HG03439 (cell line): ENCODE measurements around the gene SHQ1.
"Not testable (repeated sequence)": the region's sequence is repeated elsewhere in the genome, so short reads cannot be mapped to it uniquely, and the experiment has no call there.

Experiments used
- ATAC-seq: cut with Tn5 transposase; IDR thresholded peaks from one replicate; pipeline ENCODE4 v1.9.1; 2021; ENCODE audit warnings: mild to moderate bottlenecking, moderate library complexity; ENCODE audit not compliant: unreplicated experiment

Gene SHQ1

DNA sequence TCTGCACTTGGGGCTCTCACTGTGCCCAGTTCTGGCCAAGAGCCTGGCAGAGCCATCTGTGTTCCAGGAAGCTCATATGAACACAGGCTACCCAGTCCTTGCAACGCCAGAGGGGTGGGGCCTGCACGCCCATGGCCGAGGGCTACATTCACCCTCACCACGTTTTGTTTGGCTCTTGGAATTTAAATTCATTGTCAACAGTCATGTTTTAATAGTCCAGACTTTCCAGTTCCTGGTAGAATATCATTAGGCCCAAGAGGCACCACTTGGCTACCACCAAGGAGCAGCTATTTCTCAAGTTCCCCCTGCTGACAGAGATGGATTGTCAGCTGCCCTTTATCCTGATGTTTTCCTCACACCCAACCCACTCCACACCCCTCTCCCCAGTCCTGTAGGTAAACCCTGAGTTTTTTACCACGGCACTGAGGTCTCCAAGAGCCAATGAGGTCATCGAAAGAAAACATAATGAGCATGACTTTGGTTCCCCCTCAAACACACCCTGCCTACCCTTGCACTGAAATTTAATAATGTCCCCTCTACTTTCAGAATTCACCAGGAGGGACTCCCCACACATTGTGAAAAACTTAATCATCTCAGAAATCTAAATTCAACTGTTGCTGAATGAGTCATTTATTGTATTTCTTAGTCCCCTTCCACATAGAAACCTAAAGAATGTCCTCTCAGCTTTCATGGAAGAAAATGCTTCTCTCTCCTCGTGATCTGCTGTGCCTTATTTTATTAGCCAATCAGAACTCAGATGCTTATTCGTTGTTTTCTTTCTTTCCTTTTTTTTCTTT, 125.1 kb downstream of the SHQ1 start:
- no peak for ATAC-seq

DNA sequence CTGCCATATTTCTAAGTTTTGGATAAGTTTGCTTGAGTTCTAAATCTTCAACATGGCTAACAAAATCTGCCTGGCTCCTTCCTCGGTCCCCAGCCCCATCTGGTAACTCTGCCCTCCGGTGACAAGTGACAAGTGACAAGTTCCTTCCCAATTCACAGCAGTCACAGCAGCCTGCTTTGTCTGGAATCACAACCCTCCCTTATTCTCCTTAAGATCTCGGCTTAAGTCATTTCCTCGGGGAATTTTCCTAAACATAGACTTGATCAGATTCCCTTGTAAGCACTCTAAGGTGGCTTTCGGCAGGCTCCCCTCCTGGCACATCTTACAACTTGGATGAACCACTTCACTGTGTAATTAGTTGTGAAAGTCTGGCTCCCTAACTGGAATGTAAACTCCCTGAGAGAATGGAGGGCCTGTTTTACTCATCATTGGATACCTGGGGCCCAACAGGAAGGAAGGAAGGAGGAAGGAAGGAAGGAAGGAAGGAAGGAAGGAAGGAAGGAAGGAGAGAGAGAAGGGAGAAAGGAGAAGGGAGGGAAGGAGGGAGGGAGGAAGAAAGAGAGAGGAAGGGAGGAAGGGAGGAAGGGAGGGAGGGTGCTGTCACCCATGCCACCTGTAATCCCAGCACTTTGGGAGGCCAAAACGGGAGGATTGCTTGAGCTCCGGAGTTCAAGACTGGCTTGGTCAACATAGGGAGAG, 126.4 kb downstream of the SHQ1 start:
- ATAC-seq: no peak

DNA sequence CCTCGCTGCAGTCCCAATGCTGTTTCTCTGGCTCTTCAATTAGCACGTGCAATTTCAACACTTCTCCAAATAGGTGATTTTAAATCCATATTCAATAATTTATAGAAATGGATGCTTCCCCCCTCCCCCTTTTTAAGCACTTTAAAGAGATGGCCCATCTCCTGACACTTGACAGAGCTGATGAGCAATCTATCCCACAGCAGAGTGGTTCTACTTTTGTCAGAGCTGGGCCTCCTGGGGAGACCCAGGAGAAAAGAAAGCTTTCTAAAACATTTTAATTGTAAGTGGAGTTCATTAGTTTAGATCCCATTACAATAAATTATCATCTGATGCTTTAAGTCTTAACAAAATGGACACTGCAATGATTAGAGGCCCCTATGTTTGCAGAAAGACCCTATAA, 127.7 kb downstream of the SHQ1 start:
- no peak for ATAC-seq

DNA sequence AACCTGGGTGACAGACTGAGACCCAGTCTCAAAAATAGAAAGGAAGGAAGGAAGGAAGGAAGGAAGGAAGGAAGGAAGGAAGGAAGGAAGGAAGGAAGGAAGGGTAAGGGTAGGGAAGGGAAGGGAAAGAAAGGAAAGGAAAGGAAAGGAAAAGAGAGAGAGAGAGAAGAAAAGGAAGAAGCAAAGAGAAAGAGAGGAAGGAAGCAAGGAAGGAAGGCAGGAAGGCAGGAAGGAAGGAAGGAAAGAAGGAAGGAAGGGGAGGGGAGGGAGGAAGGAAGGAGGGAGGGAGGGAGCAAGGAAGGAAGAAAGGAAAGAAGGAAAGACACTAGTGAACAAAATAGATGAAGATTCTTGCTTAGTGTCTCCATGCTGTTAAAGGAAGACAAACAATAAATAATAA, 129.1 kb downstream of the SHQ1 start:
- ATAC-seq: no peak

DNA sequence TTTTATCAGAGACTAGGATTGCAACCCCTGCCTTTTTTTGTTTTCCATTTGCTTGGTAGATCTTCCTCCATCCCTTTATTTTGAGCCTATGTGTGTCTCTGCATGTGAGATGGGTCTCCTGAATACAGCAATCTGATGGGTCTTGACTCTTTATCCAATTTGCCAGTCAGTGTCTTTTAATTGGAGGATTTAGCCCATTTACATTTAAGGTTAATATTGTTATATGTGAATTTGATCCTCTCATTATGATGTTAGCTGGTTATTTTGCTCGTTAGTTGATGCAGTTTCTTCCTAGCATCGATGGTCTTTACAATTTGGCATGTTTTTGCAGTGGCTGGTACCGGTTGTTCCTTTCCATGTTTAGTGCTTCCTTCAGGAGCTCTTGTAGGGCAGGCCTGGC, 134.1 kb downstream of the SHQ1 start:
- ATAC-seq: not testable (repeated sequence)

DNA sequence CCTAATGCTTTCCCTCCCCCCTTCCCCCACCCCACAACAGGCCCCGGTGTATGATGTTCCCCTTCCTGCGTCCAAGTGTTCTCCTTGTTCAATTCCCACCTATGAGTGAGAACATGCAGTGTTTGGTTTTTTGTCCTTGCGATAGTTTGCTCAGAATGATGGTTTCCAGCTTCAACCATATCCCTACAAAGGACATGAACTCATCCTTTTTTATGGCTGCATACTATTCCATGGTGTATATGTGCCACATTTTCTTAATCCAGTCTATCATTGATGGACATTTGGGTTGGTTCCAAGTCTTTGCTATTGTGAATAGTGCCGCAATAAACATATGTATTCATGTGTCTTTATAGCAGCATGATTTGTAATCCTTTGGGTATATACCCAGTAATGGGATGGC, 137.8 kb downstream of the SHQ1 start:
- ATAC-seq: not testable (repeated sequence)

DNA sequence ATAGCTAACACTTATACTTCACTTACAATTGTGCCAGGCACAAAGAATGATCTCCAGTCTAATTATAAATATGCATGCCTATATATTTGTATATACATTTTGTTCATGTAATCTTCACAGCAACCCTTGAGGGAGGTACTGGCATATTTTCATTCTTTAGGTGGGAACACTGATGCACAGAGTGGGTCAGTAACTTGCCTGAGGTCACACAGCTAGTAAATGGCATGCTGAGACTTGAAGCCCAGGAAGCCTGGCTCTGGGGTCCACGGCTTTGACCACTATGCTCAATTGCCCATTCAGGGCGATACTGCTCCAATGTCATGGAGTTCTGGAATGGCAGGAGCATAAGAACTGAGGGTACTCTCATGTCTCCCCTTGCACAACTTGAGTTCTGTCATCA, 139.8 kb downstream of the SHQ1 start:
- ATAC-seq: no peak

DNA sequence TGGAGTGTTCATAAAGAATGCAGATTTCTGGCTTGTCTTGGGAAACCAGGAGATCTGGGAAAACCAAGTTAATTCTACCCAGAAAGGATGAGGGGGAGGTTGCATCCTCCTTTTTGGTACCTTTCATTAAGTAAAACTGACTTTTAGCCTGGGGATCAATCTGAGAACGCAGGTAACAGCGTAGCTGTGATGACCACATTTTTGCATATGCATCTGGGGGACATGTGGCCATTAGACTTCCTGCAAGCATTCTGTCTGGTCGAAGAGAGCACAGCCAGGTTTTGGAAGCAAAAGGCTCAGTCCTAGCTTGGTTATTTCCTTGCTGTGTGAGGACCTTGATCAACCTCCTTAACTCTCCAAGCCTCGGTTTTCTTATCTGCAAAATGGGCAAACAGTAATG, 145.2 kb downstream of the SHQ1 start:
- ATAC-seq: no peak

DNA sequence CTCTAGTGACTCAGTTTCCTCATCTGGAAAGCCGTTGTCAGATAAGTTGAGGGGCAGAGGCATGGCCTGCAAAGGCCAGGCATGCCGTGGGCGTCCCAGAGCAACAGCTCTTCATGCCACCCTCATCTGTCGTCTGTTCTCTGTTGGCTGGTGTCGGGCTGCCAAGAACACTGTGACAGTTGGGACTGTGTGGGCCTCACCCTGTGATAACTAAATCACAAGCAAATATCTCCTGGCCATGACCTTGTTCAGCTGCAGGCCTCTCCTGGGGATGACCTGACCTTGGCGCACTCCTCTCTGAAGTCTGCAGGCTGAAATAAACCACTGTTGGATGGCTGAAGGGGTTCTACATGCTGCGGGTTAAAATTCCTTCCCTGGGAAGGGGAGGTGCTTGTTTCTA, 145.9 kb downstream of the SHQ1 start:
- ATAC-seq: no peak

DNA sequence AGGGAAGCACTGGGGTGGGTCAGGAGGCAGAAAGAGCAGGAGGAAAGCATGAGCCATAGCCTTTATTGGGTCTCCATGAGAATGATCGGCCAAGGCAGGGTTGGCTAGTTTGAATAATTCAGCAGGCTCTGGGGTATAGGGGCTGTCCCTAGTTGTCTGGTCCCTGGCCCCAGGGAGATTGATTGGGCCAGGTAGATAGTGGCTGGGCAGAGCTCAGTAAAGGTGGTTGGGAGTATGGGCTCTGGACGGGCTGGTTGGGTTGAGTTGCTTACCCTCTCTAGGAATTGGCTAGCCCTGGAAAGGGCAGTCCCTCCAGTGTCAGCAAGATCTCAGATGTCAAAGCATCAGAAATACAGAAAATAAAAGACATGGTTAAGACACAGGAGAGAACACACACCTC, 148.1 kb downstream of the SHQ1 start:
- no peak for ATAC-seq

DNA sequence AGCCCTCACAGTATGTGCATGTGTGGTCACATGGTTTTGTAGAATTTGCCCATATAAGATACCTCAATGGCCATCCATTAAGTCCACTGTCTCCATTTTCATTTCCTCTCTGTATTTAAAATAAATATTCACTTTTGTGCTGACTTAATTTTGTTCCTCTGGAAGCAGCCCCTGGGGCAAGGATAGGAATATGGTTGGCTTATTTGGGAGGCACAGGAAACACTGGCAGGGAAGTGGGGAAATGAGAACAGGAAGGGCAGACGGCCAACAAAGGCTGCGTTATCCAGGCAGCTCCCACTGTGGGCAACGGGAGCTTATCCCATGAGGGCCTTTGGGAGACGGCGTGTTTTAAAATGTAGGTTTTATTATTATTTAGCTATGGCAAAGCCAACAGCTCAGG, 148.6 kb downstream of the SHQ1 start:
- no peak for ATAC-seq
